Measurements from ENCODE around the gene GDI1. TPM values are rescaled to one million over a fixed set of nuclear protein-coding genes. Genes with fewer than 3 reads are reported as not detected.

GDI1 gene
- polyA plus RNA-seq, 3 donors, result 15.8 to 398 (median 21.3) TPM

GRCh38 chrX:154469114-154469513 lies 32.2 kb downstream of the GDI1 start:
- Histone ChIP-seq H2AFZ (ENCODE audit: insufficient read depth, low read depth, low read length, poor library complexity, severe bottlenecking) (no peak overlapping the region), H3K36me3 (replicated peaks in 1 of 2; ENCODE audit: control insufficient read depth in 1 of 2, insufficient read depth in 2 of 2, low read length in 2 of 2) (no peaks in the 10 kb centered on the region), H3K79me2 (ENCODE audit: insufficient read depth, low read length) (no peaks in the 10 kb centered on the region), H4K20me1 (ENCODE audit: insufficient read depth, low read length) (no peaks in the 10 kb centered on the region), H3K27ac (ENCODE audit: low read depth in 1 of 2, low read length in 2 of 2) (no peak overlapping the region), H3K27me3 (ENCODE audit: control insufficient read depth in 2 of 2, insufficient read depth in 2 of 2, low read length in 2 of 2) (no peaks in the 10 kb centered on the region), H3K9me3 (replicated peaks in 1 of 2; ENCODE audit: control insufficient read depth in 1 of 2, insufficient read depth in 1 of 2, low read length in 2 of 2) (peaks cover 0 to 4% of the 10 kb centered on the region in 2 donors), H3K4me2 (replicated peaks; ENCODE audit: extremely low read depth, low read length, poor library complexity, severe bottlenecking) (no peak overlapping the region), H3K9ac (ENCODE audit: insufficient read depth, low read length, poor library complexity, severe bottlenecking) (no peak overlapping the region), H3K4me1 (ENCODE audit: control insufficient read depth in 1 of 2, insufficient read depth in 2 of 2, low read length in 2 of 2) (no peaks in the 10 kb centered on the region), H3K4me3 (replicated peaks in 1 of 3; ENCODE audit: low read depth in 2 of 3, low read length in 3 of 3) (no peak overlapping the region)
- Mint-ChIP-seq H3K9me3 (peaks cover 0 to 7% (median 0%) of the 10 kb centered on the region in 7 donors), H3K27ac (no peak overlapping the region), H3K4me3 (no peak overlapping the region), H3K36me3 (no peaks in the 10 kb centered on the region), H3K4me1 (no peaks in the 10 kb centered on the region), H3K27me3 (ENCODE audit: low read depth in 3 of 3) (peaks cover 0 to 6% (median 2%) of the 10 kb centered on the region in 3 donors)
- TF ChIP-seq, protein P1, sequence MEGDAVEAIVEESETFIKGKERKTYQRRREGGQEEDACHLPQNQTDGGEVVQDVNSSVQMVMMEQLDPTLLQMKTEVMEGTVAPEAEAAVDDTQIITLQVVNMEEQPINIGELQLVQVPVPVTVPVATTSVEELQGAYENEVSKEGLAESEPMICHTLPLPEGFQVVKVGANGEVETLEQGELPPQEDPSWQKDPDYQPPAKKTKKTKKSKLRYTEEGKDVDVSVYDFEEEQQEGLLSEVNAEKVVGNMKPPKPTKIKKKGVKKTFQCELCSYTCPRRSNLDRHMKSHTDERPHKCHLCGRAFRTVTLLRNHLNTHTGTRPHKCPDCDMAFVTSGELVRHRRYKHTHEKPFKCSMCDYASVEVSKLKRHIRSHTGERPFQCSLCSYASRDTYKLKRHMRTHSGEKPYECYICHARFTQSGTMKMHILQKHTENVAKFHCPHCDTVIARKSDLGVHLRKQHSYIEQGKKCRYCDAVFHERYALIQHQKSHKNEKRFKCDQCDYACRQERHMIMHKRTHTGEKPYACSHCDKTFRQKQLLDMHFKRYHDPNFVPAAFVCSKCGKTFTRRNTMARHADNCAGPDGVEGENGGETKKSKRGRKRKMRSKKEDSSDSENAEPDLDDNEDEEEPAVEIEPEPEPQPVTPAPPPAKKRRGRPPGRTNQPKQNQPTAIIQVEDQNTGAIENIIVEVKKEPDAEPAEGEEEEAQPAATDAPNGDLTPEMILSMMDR (IDR thresholded peaks at IDR 0.05), result no peak
- no CpG with 5 or more reads among the region's 9 CpGs for WGBS (ENCODE audit: insufficient coverage)
- intact Hi-C loops (cut with micrococcal nuclease), result no loop called here
- no peak for DNase-seq

GRCh38 chrX:154469880-154470279 lies 32.9 kb downstream of the GDI1 start:
- Mint-ChIP-seq H3K4me3 (no peak overlapping the region), H3K27ac (no peak overlapping the region), H3K4me1 (no peaks in the 10 kb centered on the region), H3K36me3 (no peaks in the 10 kb centered on the region), H3K27me3 (ENCODE audit: low read depth in 3 of 3) (peaks cover 0 to 6% (median 2%) of the 10 kb centered on the region in 3 donors), H3K9me3 (peaks cover 0 to 7% (median 0%) of the 10 kb centered on the region in 7 donors)
- TF ChIP-seq, protein P1 (IDR thresholded peaks at IDR 0.05), result no peak
- Histone ChIP-seq H3K36me3 (replicated peaks in 1 of 2; ENCODE audit: control insufficient read depth in 1 of 2, insufficient read depth in 2 of 2, low read length in 2 of 2) (no peaks in the 10 kb centered on the region), H2AFZ (ENCODE audit: insufficient read depth, low read depth, low read length, poor library complexity, severe bottlenecking) (no peak overlapping the region), H3K79me2 (ENCODE audit: insufficient read depth, low read length) (no peaks in the 10 kb centered on the region), H3K4me1 (ENCODE audit: control insufficient read depth in 1 of 2, insufficient read depth in 2 of 2, low read length in 2 of 2) (no peaks in the 10 kb centered on the region), H3K9me3 (replicated peaks in 1 of 2; ENCODE audit: control insufficient read depth in 1 of 2, insufficient read depth in 1 of 2, low read length in 2 of 2) (peaks cover 0 to 4% of the 10 kb centered on the region in 2 donors), H3K4me3 (replicated peaks in 1 of 3; ENCODE audit: low read depth in 2 of 3, low read length in 3 of 3) (no peak overlapping the region), H4K20me1 (ENCODE audit: insufficient read depth, low read length) (no peaks in the 10 kb centered on the region), H3K4me2 (replicated peaks; ENCODE audit: extremely low read depth, low read length, poor library complexity, severe bottlenecking) (no peak overlapping the region), H3K27ac (ENCODE audit: low read depth in 1 of 2, low read length in 2 of 2) (no peak overlapping the region), H3K27me3 (ENCODE audit: control insufficient read depth in 2 of 2, insufficient read depth in 2 of 2, low read length in 2 of 2) (no peaks in the 10 kb centered on the region), H3K9ac (ENCODE audit: insufficient read depth, low read length, poor library complexity, severe bottlenecking) (no peak overlapping the region)
- intact Hi-C loops (cut with micrococcal nuclease), result no loop called here
- no peak for DNase-seq
- 95% methylated on average over 13 of the region's 18 CpGs for WGBS (ENCODE audit: insufficient coverage)
